ENCODE results near the gene TERC.

TERC gene

GRCh38 chr3:169764882-169765612 is at the start of gene TERC:
Gene TERC, minus strand, starts transcription at chr3:169765060.
- DNase-seq (ENCODE audit: low read depth in 2 of 3, low spot score in 1 of 3): peak; percentile 85 to 91 (median 87)

DNA sequence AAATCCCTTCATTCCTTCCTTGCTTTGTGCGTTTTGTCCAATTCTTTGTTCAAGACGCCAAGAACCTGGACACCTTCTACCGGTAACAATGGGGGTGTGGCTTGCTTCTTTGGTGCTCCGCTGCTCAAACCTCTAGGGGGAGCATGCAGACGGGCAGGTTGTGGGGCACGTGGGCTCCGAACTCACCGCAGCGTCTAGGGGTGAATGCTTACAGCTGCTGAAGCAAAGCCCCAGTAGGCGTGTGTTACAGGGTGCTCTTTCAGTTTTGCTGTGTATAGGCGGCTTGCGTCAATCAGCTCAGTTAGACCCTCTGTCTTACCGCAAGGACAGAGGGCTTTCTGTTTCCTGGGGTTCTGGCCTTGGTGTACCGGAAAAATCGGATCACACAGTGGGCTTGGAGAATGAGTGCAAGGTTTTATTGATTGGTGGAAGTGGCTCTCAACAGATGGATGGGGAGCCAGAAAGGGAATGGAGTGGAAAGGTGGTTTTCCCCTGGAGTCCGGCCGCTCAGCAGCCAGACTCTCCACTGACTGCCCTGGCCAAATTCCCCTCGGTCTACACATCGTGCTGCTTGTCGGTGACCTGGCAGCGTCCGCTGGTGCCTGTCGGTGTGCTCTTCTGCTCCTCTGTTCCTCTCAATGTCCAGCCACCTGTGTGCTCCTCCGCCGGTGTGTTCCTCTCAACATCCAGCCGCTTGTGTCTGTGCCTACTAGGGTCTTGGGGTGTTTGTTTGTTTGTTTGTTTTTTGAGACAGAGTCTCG is 49.1 kb upstream of the TERC start:
- DNase-seq (ENCODE audit: low read depth in 2 of 3, low spot score in 1 of 3): peak; percentile 58 to 74 (median 70)

DNA sequence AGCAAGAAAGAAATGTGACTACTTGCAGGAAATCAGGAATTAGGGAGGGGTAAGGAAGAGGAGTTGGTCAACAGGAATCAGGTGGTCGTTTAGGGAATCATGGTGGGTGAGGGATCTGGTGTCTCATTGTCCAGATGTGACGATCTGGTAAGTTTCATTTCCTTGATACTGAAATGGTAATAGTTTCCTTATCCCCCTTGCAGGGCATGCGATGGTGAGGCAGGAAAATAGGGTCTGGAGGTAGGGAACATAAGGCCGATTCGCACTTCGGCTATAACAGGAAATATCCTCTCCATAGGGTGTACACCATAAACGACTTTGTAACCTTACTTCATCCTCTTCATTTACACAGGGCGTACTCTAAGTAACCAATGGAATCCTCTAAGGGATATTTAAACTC is 48.4 kb upstream of the TERC start:
- no peak for DNase-seq (ENCODE audit: low read depth in 2 of 3, low spot score in 1 of 3)

GRCh38 chr3:169812332-169813235 is 47.7 kb upstream of the TERC start, which contains the start of the genes LRRC34 and LRRIQ4:
Gene LRRC34, minus strand, starts transcription at chr3:169812904. Its CDS starts 356 bp downstream, at chr3:169812548.
Gene LRRIQ4, plus strand, starts transcription at chr3:169812870. Its CDS starts 9,052 bp downstream, at chr3:169821922.
- peak; percentile 60 to 69 (median 62) for DNase-seq (ENCODE audit: low read depth in 2 of 3, low spot score in 1 of 3)

DNA sequence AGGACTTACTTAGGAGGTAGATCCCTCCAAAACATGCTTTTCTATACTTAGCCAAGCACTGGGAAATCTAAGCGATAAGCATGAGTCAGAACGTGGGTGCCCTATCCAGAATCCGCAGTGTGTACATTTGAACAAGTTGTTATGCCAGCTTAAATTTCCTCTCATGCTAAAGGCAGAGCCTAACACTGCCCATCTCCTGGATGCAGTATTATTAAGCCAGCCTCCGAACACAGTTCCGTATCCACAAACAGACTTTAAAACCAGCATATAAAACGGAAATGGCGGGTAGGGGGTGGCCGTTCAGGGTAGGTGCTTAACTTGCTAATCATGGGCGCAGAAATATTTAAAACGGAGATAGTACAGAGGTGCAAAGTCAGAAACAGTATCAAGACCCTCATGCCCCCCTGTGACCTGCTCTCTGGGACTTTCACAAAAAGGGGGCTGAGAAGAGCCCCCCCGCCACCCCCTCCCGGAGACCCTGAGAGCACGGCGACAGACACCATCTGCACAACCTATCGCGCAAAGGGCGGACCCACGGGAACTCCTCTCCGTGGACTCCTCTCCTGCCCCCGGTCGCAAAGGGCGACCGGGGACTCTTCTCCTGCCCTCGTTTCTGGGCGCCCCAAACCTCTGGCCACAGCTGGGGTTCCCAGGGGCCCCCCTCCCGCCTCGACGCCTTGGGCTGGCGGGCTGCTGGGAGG is 46.9 kb upstream of the TERC start:
- DNase-seq (ENCODE audit: low read depth in 2 of 3, low spot score in 1 of 3): peak in 1 of 3 donors; percentile 1

DNA sequence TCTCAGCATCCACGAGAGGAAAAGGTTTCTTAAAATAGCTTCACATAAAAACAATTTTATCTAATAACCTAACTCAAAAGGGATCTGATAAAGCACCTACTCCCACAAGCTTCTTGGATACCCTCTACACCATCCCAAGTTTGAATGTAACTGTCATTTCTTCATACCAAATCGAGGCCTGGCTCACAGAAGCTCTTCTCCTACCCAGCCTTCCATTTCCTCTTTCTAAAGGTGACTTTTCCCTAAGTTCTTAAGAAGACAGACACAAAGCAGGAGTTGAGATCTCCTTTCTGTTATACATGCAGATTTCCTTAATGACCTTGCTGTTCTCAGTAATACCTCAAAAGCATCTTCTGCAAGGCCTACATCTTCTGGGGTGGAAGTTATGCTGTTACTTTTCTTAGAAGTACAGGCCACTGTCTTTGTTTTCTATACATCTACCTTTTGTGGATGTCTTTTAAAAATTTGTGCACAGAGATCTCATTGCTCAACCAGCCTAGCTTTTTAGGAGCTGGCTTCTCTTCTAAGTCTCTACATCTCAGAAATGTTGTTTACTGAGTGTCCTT is 44.5 kb upstream of the TERC start:
- no peak for DNase-seq (ENCODE audit: low read depth in 2 of 3, low spot score in 1 of 3)

- DNase-seq (ENCODE audit: low read depth in 2 of 3, low spot score in 1 of 3): no peak
Observed at GRCh38 chr3:169804681-169805080, 39.8 kb upstream of the TERC start.

DNA sequence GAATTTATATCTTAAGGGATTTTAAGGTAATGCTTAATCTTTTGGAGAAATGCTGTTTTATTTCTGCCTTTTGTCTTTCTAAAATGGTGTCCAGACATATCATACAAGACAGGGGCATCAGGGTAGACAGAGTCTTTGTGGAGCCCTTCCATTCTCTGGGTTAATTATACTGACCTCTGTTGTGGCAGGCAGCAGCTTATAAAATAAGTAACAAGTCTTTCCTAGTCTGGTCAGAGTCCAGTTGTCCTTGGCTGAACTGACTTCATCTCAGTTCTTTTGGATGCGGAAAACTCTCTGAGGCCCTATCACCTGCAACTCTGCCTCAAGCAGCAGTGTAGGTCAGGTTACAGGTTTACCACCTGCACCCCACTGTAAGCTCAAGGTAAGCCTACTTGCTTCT is 27.5 kb upstream of the TERC start:
- no peak for DNase-seq (ENCODE audit: low read depth in 2 of 3, low spot score in 1 of 3)

DNA sequence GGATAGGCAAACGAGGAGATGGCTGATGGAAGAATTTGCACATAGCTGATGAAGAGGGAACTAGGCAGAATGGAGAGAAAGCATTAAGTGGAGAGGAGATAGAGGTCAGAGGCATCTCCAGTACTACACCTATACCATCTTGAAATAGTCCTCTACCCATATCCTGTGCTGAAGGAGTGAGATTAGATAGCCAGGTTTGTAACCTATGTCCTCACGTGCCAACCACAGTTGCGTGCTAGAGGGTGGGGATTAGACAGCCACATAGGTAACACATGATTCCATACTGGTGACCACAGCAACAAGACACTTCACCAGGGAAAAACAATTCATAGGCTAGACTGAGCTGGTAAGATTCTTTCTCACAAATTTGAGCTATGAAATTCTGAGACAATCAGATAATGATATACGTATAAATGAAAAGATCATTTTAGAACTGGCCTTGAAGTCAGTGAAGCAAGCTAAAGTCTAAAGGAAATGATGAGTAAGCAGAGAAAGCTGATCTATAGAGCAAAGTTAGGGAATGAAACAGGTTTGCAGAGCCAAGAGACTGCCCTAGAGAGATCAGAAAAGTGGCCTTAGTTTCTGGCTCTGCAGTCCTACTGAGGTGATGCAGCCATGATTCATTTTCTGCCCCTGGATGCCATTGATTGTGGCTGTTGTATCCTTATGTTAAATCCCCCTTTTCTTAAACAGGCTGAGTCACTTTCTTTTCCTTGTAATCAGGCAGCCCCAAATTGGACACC is 26.0 kb upstream of the TERC start:
- no peak for DNase-seq (ENCODE audit: low read depth in 2 of 3, low spot score in 1 of 3)

DNA sequence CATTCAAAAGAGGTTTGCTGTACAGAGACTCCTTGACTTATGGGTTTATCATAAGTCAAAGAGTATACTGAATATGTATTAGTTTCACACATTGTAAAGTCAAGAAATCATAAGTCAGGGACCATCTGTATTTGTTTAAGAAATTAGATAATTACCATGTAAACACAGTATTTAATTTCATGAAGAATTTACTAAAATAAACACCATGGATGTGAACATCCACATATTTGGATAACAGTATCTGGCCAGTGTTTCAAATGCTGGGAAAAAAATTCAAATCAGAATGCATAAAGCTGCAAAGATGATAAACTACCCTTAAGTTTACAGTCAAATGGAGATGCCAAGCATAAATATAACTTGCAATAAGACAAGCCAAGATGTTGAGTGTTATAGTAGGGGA is 25.4 kb upstream of the TERC start:
- no peak for DNase-seq (ENCODE audit: low read depth in 2 of 3, low spot score in 1 of 3)

GRCh38 chr3:169787791-169788190 is 22.9 kb upstream of the TERC start:
- DNase-seq (ENCODE audit: low read depth in 2 of 3, low spot score in 1 of 3): no peak

- no peak for DNase-seq (ENCODE audit: low read depth in 2 of 3, low spot score in 1 of 3)
Observed at GRCh38 chr3:169787120-169787519, 22.3 kb upstream of the TERC start.

GRCh38 chr3:169781209-169781855 is 16.5 kb upstream of the TERC start:
- DNase-seq (ENCODE audit: low read depth in 2 of 3, low spot score in 1 of 3): no peak

DNA sequence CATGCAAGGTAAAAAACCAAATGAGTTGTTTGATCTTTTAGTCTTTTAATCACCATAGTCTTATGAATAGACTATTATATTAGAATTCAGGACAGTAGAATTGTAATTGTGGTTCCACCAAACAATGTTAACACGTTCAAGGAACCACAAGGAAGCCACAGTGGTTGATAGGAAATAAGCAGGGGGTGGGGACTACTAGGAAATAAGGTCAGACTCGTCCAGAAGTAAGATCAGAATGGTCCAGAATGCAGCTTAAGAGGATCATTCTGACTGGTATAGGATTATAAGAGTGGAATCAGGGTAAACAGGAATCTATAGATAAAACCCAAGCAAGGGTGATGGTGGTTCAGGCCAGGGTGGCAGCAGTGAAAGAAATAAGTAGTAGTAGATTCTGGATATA is 15.9 kb upstream of the TERC start:
- no peak for DNase-seq (ENCODE audit: low read depth in 2 of 3, low spot score in 1 of 3)

GRCh38 chr3:169777822-169778221 is 13.0 kb upstream of the TERC start:
- DNase-seq (ENCODE audit: low read depth in 2 of 3, low spot score in 1 of 3): no peak

DNA sequence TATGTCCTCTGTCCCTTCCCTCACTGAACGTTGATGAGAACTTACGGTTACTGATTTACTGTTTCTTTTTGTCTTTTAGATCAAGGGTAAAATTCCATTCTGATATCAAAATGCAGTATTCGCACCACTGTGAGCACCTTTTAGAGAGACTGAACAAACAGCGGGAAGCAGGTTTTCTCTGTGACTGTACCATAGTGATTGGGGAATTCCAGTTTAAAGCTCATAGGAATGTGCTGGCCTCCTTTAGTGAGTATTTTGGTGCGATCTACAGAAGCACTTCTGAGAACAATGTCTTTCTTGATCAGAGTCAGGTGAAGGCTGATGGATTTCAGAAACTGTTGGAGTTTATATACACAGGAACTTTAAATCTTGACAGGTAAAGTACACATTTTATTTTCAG is 9.3 kb upstream of the TERC start:
- DNase-seq (ENCODE audit: low read depth in 2 of 3, low spot score in 1 of 3): no peak

DNA sequence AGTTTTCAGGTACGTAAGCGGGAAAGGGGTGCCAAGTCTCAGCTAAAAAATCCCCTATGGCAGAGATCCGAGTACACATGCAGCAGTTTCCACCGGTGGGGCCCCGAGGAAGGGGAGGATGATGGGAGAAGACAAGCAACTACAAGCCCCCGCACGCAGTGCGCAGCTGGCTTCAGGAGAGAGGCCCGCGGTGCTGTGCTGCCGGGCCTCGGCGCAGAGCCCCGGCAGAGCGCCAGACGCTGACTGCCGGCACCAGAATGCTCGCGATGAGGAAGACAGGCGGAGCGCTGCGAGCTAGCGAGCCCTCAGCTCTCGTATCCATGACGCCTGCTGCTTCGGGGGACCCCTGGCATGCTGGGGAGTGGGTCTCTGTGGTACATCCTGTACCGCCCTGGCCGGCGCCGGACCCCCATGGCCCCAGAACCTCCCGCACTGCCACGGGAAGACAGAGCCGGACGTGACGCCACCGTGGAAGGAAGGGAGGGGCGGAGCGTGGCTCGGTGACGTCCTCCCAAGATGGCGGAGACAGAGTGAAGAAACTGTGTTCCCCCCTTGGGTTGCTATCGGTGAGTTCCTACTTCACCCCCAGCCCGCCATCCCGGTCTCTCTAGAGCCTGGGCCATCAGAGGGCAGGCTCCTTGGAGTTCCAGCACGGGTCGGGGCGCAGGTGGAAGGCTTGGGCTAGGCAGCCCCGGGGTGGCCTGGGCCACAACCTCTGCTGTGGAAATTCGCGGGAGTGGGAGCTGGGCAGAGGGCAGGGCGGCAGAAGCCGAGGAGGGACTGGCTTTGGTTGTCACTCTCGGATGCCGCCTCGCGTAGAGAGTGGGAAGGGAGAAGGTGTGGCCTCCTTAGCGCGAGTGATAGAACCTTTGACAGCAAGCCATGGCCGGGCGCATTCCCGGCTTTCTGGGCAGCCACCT is 8.3 kb upstream of the TERC start, which contains the start of gene MYNN:
Gene MYNN (plus strand): TSS at position 500 of the 920 bp plus-strand sequence. CDS start 900 bp downstream, outside the sequence.
- peak; percentile 85 to 90 (median 87) for DNase-seq (ENCODE audit: low read depth in 2 of 3, low spot score in 1 of 3)
